HFF-Myc (cell line): Measurements from ENCODE around the gene CFAP97D1.
A peak's percentile ranks its signal among the peaks of the same experiment; 100 is the strongest.

Experiments
- DNase-seq: peaks from one replicate; pipeline ENCODE4 v3.0.0-alpha.2; 2011; ENCODE audit warnings: low read depth; ENCODE audit errors: extremely low read depth
- H3K4me3 ChIP-seq: replicated peaks from 2 replicates; pipeline ENCODE4 v1.5.1; 2011; ENCODE audit warnings: low read depth, mild to moderate bottlenecking, control low read depth, low read length
- TF ChIP-seq, protein P1 (sequence below): IDR thresholded peaks from 2 replicates; pipeline ENCODE4 v1.5.1; 2012; ENCODE audit warnings: mild to moderate bottlenecking, low read depth, low read length, control low read depth; ENCODE audit errors: missing control alignments

CFAP97D1 gene

GRCh38 chr17:43780135-43780534, at the start of gene CFAP97D1:
TSS of gene CFAP97D1 (plus strand) at chr17:43780435. CDS start at chr17:43780463, 28 bp downstream.
- H3K4me3 ChIP-seq = peak within 1 kb of the TSS; percentile 79
- DNase-seq = no peak
- TF ChIP-seq, protein P1, sequence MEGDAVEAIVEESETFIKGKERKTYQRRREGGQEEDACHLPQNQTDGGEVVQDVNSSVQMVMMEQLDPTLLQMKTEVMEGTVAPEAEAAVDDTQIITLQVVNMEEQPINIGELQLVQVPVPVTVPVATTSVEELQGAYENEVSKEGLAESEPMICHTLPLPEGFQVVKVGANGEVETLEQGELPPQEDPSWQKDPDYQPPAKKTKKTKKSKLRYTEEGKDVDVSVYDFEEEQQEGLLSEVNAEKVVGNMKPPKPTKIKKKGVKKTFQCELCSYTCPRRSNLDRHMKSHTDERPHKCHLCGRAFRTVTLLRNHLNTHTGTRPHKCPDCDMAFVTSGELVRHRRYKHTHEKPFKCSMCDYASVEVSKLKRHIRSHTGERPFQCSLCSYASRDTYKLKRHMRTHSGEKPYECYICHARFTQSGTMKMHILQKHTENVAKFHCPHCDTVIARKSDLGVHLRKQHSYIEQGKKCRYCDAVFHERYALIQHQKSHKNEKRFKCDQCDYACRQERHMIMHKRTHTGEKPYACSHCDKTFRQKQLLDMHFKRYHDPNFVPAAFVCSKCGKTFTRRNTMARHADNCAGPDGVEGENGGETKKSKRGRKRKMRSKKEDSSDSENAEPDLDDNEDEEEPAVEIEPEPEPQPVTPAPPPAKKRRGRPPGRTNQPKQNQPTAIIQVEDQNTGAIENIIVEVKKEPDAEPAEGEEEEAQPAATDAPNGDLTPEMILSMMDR = no peak

DNA sequence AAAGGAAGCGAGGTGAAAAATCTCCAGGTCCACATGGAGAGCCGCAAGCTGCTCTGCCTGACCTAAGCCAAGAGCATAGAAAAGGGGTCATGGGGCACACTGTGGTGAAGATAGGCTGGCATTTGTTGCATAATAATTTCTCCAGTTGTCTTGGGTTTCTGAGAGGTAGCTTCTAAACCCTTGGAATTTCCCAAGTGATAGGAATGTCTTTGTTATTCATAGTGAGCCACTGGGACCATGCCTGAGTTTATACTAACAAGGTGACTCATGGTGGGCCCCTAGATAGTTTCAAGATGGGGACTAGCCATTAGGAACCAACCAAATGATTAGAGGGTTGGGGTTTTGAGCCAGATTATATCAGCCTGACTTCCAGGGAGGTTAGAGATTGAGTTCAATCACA, 47.3 kb upstream of the CFAP97D1 start:
- H3K4me3 ChIP-seq = no peak overlapping the region
- no peak for DNase-seq
- TF ChIP-seq, protein P1 = no peak

- TF ChIP-seq, protein P1 = no peak
- no peak overlapping the region for H3K4me3 ChIP-seq
- no peak for DNase-seq
These were observed 46.3 kb upstream of the CFAP97D1 start for GRCh38 chr17:43733956-43734355.

DNA sequence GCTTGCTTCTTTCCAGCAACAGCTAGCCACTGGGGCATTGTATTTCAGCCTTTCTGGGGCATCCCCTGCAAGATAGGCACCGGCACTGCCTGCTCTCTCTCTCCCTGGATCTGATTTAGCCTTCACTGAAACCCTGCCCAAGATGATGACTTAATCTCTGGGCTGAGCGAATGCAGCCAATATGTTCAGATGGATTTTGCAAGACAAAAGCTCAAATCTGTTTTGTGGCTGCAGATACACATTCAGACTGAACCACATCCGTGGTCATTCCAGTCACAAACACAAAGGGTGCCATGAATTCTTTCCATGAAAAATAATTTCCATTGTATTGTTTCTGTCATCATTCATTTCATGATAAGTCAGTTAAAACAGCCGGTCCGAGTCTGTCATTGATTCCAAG, 45.9 kb upstream of the CFAP97D1 start:
- DNase-seq = no peak
- TF ChIP-seq, protein P1 = no peak
- no peak overlapping the region for H3K4me3 ChIP-seq

DNA sequence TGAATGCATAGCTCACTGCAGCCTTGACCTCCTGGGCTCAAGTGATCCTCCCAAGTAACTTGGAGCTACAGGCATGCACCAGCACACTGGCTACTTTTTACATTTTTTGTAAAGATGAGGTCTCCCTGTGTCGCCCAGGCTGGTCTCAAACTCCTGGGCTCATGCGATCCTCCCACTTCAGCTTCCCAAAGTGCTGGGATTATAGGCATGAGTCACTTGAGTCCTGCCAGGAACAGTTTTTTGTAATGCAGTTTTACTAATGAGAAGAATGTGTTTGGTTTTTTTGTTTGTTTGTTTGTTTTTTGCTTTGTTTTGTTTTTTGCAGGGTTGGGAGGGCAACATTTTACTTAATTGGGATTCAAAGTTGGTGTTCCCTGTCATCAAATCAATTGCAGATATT, 43.8 kb upstream of the CFAP97D1 start:
- no peak overlapping the region for H3K4me3 ChIP-seq
- TF ChIP-seq, protein P1 = no peak
- DNase-seq = no peak

DNA sequence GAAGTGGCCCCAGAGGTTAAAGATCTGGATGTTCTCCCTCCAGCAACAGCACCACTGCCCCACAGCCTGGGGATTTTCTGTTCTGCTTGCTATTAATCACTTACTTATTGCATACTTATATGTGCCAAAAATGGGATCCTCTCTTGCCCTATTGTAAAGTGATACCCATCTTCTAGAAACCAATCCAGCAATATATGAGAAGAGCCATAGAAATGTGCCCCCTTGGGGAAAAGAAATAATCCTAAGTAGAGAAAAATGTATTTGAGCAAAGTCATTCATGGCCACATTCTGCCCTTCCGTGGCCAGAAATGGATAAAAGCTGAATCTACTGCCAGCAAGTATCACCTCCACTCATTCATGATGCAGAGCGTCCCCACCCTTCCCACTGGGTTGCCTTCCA, 42.5 kb upstream of the CFAP97D1 start:
- H3K4me3 ChIP-seq = no peak overlapping the region
- no peak for DNase-seq
- TF ChIP-seq, protein P1 = no peak

- TF ChIP-seq, protein P1 = no peak
- no peak overlapping the region for H3K4me3 ChIP-seq
- no peak for DNase-seq
These were observed 39.7 kb upstream of the CFAP97D1 start for GRCh38 chr17:43740541-43740940.
